Measurements from ENCODE around the gene SESTD1. TPM values are rescaled to one million over a fixed set of nuclear protein-coding genes. Genes with fewer than 3 reads are reported as not detected.

SESTD1 gene
- polyA plus RNA-seq, 2 of the 4 experiments (the other 2 are of a cell fraction): 12.6 to 26.0 TPM

GRCh38 chr2:179266271-179266670 is 1.6 kb upstream of the SESTD1 start:
- POLR2A ChIA-PET: no interaction called here
- CTCF ChIA-PET: no interaction called here
- Histone ChIP-seq H3K27ac (no peak overlapping the region), H3K4me1 (peaks cover 44% of the 10 kb centered on the region), H3K4me2 (no peak overlapping the region), H3K4me3 (no peak overlapping the region), H3K9me3 (no peaks in the 10 kb centered on the region)
- 88% methylated on average over 4 of the region's 4 CpGs for WGBS (ENCODE audit: missing lambda C conversion rate)
- TF ChIP-seq TP53 (CRISPR knock-in tag; IDR thresholded peaks at IDR 0.05) (no peak), FOSB (CRISPR knock-in tag; IDR thresholded peaks at IDR 0.05) (no peak), PHF8 (IDR thresholded peaks at IDR 0.05; ENCODE audit: borderline replicate concordance, low read depth) (no peak), JUN (IDR thresholded peaks at IDR 0.05) (no peak)
- TF ChIP-seq, protein P1, sequence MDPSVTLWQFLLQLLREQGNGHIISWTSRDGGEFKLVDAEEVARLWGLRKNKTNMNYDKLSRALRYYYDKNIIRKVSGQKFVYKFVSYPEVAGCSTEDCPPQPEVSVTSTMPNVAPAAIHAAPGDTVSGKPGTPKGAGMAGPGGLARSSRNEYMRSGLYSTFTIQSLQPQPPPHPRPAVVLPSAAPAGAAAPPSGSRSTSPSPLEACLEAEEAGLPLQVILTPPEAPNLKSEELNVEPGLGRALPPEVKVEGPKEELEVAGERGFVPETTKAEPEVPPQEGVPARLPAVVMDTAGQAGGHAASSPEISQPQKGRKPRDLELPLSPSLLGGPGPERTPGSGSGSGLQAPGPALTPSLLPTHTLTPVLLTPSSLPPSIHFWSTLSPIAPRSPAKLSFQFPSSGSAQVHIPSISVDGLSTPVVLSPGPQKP (IDR thresholded peaks at IDR 0.05; ENCODE audit: low read depth, low read length): no peak
- FAIRE-seq: no peak
- no peak for ATAC-seq
- no peak for DNase-seq (ENCODE audit: low read depth in 1 of 2, low spot score in 1 of 2)

- Histone ChIP-seq H3K4me3 (peak overlapping the region; percentile 79), H3K27ac (peak overlapping the region; percentile 83 to 92), H3K9me3 (no peaks in the 10 kb centered on the region), H3K4me2 (peak overlapping the region; percentile 97), H3K4me1 (peaks cover 40% of the 10 kb centered on the region)
- WGBS (ENCODE audit: missing lambda C conversion rate): 51% methylated on average over 5 of the region's 5 CpGs
- no peak for ATAC-seq
- TF ChIP-seq, protein P2, sequence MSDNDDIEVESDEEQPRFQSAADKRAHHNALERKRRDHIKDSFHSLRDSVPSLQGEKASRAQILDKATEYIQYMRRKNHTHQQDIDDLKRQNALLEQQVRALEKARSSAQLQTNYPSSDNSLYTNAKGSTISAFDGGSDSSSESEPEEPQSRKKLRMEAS (IDR thresholded peaks at IDR 0.05): 0 out of 2 replicates have a peak, but pooled peaks have one; percentile 19
- TF ChIP-seq CEBPB (IDR thresholded peaks at IDR 0.05) (peak; percentile 16 to 29; a peak in 2 of 4 replicates), BHLHE40 (IDR thresholded peaks at IDR 0.05; ENCODE audit: low read depth, low read length) (no peak)
- CTCF ChIA-PET: no interaction called here
- no peak for DNase-seq (ENCODE audit: low read depth in 1 of 2, low spot score in 1 of 2)
- FAIRE-seq: no peak
- POLR2A ChIA-PET: no interaction called here
Measured at GRCh38 chr2:179265082-179265510, 464 bp upstream of the SESTD1 start.

- ChIA-PET POLR2A (no interaction called here), CTCF (interaction anchor here (1.1 kb wide), 1 partner anchor 24 kb away, joined by 3 read pairs; no protein-coding TSS in a partner anchor)
- Histone ChIP-seq H3K4me1 (peaks cover 35% of the 10 kb centered on the region), H3K27ac (peak overlapping the region; percentile 83 to 92), H3K9me3 (no peaks in the 10 kb centered on the region), H3K4me2 (peak overlapping the region; percentile 97), H3K4me3 (peak overlapping the region; percentile 79)
- ATAC-seq (peak; percentile 67 to 71), DNase-seq (ENCODE audit: low read depth in 1 of 2, low spot score in 1 of 2) (peak; percentile 28 to 41), FAIRE-seq (no peak)
- WGBS (ENCODE audit: missing lambda C conversion rate): 3% methylated on average over 20 of the region's 62 CpGs
- TF ChIP-seq CBX2 (IDR thresholded peaks at IDR 0.05; ENCODE audit: borderline replicate concordance, low read depth) (no peak), EP300 (IDR thresholded peaks at IDR 0.05) (no peak), RAD21 (conservative IDR thresholded peaks at IDR 0.05 in 1 of 2, IDR thresholded peaks at IDR 0.05 in 1 of 2) (no peak), HOXB13 (CRISPR knock-in tag; IDR thresholded peaks at IDR 0.05; ENCODE audit: low read depth) (no peak), CEBPB (IDR thresholded peaks at IDR 0.05) (peak in 1 of 2 experiments; percentile 56; a peak in 1 of 4 replicates), NPAS2 (CRISPR knock-in tag; IDR thresholded peaks at IDR 0.05; ENCODE audit: borderline replicate concordance) (no peak), PHF8 (IDR thresholded peaks at IDR 0.05; ENCODE audit: borderline replicate concordance, low read depth) (peak; percentile 76)
- TF ChIP-seq, protein P3, sequence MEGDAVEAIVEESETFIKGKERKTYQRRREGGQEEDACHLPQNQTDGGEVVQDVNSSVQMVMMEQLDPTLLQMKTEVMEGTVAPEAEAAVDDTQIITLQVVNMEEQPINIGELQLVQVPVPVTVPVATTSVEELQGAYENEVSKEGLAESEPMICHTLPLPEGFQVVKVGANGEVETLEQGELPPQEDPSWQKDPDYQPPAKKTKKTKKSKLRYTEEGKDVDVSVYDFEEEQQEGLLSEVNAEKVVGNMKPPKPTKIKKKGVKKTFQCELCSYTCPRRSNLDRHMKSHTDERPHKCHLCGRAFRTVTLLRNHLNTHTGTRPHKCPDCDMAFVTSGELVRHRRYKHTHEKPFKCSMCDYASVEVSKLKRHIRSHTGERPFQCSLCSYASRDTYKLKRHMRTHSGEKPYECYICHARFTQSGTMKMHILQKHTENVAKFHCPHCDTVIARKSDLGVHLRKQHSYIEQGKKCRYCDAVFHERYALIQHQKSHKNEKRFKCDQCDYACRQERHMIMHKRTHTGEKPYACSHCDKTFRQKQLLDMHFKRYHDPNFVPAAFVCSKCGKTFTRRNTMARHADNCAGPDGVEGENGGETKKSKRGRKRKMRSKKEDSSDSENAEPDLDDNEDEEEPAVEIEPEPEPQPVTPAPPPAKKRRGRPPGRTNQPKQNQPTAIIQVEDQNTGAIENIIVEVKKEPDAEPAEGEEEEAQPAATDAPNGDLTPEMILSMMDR (IDR thresholded peaks at IDR 0.05): no peak
- TF ChIP-seq, protein P4, sequence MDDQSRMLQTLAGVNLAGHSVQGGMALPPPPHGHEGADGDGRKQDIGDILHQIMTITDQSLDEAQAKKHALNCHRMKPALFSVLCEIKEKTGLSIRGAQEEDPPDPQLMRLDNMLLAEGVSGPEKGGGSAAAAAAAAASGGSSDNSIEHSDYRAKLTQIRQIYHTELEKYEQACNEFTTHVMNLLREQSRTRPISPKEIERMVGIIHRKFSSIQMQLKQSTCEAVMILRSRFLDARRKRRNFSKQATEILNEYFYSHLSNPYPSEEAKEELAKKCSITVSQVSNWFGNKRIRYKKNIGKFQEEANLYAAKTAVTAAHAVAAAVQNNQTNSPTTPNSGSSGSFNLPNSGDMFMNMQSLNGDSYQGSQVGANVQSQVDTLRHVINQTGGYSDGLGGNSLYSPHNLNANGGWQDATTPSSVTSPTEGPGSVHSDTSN (IDR thresholded peaks at IDR 0.05): no peak
Measured at GRCh38 chr2:179263446-179264367, 925 bp downstream of the SESTD1 start.
